Lower leg skin (tissue), 4 donors: ENCODE results near the gene PAPPA. TPM values are rescaled to one million over a fixed set of nuclear protein-coding genes. Genes with fewer than 3 reads are reported as not detected.

ENCODE experiments used
- DNase-seq, 2 donors: peaks; one replicate each; pipeline ENCODE4 v3.0.0-alpha.2; 2019; ENCODE audit warnings: low spot score in 2 of 2
- H3K4me3 ChIP-seq: fragments of 200-600 bp; sonication (generic); 2 replicates; pipeline ENCODE4 v1.5.1; 2017; ENCODE audit warnings: mild to moderate bottlenecking, low read depth; ENCODE audit not compliant: poor library complexity, severe bottlenecking
- POLR2A ChIP-seq, 2 donors: fragments of 450-650 bp; IDR thresholded peaks; one replicate each; pipeline ENCODE4 v1.6.1; 2016 to 2017; ENCODE audit warnings: antibody characterized with exemption in 2 of 2, mild to moderate bottlenecking in 1 of 2, moderate library complexity in 1 of 2
- WGBS, 2 donors: methylation state at CpG; one replicate each; pipeline ENCODE4 v1.1.5; 2018; 5-methylcytosine and 5-hydroxymethylcytosine counted together
- intact Hi-C: fragments of 100-400 bp; cut with DNase I; formaldehyde crosslinking; loops from one replicate; pipeline ENCODE4 v1.15.0; 2023; ENCODE audit warnings: low total_unique reads
- total RNA-seq, 4 donors: library from RNA; depleted of rRNA; stranded (reverse); fragments of >200 nt; gene quantifications; one replicate each; pipeline ENCODE4 v1.1.0, GENCODE V29; 2016
- TF ChIP-seq, protein P1 (sequence below), 3 donors: fragments of 450-650 bp; IDR thresholded peaks; one replicate each; pipeline ENCODE4 v1.5.1; 2016; ENCODE audit warnings: antibody characterized with exemption in 3 of 3, mild to moderate bottlenecking in 3 of 3, moderate library complexity in 2 of 3

Gene PAPPA
- total RNA-seq, 4 donors from 2014 or later: 0.64 to 2.2 (median 1.9) TPM

DNA sequence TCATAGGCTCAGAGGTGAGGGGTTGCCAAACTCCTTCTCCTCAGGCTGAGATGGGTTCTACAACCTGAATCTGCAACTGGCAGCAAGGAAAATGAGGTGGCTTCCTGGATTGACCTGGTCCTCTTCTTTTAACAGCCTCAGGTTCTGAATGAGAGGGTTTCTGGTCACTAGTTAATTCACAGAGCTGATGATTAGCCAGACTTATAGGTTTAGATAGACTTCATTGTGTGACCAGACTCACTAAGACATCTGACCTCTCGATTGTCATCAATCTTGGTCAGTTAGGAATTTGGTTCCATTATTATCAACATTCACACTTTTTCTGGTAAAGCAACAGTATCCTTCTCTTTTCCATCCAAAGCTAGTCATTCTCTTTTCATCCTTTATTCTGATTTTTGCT, 257.9 kb downstream of the PAPPA start:
- WGBS, 2 donors: 82 to 96% methylated on average over 1 of the region's 1 CpG
- TF ChIP-seq, protein P1, sequence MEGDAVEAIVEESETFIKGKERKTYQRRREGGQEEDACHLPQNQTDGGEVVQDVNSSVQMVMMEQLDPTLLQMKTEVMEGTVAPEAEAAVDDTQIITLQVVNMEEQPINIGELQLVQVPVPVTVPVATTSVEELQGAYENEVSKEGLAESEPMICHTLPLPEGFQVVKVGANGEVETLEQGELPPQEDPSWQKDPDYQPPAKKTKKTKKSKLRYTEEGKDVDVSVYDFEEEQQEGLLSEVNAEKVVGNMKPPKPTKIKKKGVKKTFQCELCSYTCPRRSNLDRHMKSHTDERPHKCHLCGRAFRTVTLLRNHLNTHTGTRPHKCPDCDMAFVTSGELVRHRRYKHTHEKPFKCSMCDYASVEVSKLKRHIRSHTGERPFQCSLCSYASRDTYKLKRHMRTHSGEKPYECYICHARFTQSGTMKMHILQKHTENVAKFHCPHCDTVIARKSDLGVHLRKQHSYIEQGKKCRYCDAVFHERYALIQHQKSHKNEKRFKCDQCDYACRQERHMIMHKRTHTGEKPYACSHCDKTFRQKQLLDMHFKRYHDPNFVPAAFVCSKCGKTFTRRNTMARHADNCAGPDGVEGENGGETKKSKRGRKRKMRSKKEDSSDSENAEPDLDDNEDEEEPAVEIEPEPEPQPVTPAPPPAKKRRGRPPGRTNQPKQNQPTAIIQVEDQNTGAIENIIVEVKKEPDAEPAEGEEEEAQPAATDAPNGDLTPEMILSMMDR (IDR thresholded peaks at IDR 0.05): no peak
- TF ChIP-seq POLR2A (IDR thresholded peaks at IDR 0.05): no peak
- DNase-seq: no peak
- intact Hi-C loops: no loop called here
- H3K4me3 ChIP-seq: no peak overlapping the region

DNA sequence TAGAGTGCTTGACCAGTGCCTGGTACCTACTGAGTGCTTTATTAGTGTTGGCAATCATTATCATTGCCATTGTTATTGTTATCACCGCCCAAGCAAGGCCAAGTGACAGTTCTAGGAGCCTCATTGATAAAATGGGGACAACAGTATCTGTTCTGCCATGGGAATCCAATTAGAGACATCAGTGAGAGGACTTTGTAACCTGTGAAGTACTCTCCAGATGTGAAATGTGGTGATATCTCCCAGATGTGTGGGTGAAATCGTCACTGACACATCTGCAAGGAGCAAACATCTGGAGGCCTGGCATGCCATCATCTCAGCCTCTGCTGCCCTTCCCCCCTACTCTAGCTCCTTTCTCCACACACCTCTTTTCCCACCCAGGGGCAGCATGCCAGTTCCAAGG, 260.8 kb downstream of the PAPPA start:
- no peak overlapping the region for H3K4me3 ChIP-seq
- TF ChIP-seq, protein P1 (IDR thresholded peaks at IDR 0.05): no peak
- no peak for TF ChIP-seq POLR2A (IDR thresholded peaks at IDR 0.05)
- intact Hi-C loops: no loop called here
- DNase-seq: no peak
- 67 to 82% methylated on average over 2 of the region's 2 CpGs for WGBS, 2 donors

DNA sequence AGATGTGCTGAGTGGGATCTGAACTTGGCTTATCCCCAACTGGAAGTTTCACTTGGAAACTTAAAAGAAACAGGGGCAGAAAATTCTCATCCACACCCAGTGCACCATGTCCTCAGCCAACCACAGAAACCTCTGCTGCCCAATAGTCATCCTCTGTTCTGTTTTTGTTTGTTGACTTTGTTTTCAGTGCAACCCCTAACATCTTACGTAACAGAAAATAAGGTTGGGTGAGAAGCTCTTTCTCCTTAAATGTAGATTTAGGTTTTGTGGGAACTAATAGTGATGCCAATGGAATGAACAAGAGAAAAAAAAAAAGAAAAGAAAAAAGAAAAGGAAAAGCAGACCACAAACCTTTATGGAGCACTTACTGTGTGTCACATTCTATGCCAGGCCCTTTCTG, 262.8 kb downstream of the PAPPA start:
- DNase-seq: no peak
- TF ChIP-seq, protein P1 (IDR thresholded peaks at IDR 0.05): no peak
- no peak for TF ChIP-seq POLR2A (IDR thresholded peaks at IDR 0.05)
- no peak overlapping the region for H3K4me3 ChIP-seq
- WGBS, 2 donors: 78 to 95% methylated on average over 1 of the region's 1 CpG
- intact Hi-C loops: no loop called here

DNA sequence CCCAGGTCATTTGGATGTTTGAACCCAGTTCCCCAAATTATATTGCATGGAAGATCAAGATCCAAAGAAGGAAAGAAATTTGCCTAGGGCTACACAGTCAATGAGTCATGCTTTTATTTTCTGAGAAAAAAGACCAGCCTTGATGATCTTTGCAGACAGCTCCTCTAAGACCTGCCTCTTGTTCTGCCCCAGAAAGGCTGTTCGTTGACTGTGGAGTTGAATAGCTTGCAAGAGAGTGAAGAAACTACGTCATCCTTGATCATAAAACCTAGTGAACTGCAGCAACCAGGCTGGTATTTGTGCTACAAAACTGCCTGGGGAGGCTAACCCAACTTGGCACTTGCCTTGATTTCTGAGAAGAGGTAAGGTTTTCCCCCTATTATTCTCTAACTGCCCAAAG, 263.9 kb downstream of the PAPPA start:
- H3K4me3 ChIP-seq: no peak overlapping the region
- intact Hi-C loops: no loop called here
- WGBS, 2 donors: 68 to 78% methylated on average over 2 of the region's 2 CpGs
- TF ChIP-seq, protein P1 (IDR thresholded peaks at IDR 0.05): no peak
- TF ChIP-seq POLR2A (IDR thresholded peaks at IDR 0.05): no peak
- no peak for DNase-seq

DNA sequence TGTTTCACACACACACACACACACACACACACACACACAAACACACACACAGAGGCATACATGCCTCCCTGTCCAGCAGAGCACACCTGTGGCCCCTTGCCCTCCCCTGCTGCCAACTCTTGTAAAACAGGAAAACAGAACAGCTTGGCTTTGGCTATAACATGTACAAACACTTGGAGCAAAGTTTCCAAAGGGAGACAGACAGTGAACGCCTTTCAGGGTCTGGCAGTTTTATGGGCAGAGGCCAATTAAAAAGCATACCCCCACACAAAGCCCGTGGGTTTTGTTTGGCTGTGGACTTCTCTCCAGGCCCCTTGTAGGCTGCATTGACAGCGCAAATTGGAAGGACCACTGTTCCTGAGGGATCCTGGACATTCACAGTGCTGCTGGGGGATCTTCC, 265.6 kb downstream of the PAPPA start:
- no peak for DNase-seq
- intact Hi-C loops: no loop called here

More for the DNA sequence above, 265.6 kb downstream of the PAPPA start:
- no peak overlapping the region for H3K4me3 ChIP-seq
- 45 to 76% methylated on average over 3 of the region's 3 CpGs for WGBS, 2 donors
- TF ChIP-seq POLR2A (IDR thresholded peaks at IDR 0.05): no peak
- TF ChIP-seq, protein P1 (IDR thresholded peaks at IDR 0.05): no peak
